GM18873 (cell line): ENCODE measurements around the gene GFI1B.
"Not testable (repeated sequence)": the region's sequence is repeated elsewhere in the genome, so short reads cannot be mapped to it uniquely, and the experiment has no call there.

Experiments used
- ATAC-seq: cut with Tn5 transposase; IDR thresholded peaks from one replicate; pipeline ENCODE4 v1.9.1; 2021; ENCODE audit warnings: mild to moderate bottlenecking, moderate library complexity, moderate number of reproducible peaks; ENCODE audit not compliant: unreplicated experiment, low FRiP score

The GFI1B gene

DNA sequence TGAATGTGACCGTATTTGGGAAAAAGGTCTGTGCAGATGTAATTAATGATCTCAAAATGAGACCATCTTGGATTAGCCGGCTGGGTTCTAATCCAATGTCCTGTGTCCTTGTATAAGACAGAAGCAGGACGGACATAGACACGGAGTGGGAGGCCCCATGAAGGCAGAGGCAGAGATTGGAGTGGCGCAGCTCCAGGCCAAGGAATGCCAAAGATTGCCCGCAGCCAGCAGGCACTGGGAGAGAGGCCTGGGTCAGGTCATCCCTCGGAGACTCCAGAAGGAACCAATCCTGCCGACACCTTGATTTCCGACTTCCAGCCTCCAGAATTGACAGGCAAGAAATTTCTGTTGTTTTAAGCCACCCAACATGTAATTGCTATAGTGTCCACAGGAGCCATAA is 13.0 kb upstream of the GFI1B start:
- no peak for ATAC-seq

DNA sequence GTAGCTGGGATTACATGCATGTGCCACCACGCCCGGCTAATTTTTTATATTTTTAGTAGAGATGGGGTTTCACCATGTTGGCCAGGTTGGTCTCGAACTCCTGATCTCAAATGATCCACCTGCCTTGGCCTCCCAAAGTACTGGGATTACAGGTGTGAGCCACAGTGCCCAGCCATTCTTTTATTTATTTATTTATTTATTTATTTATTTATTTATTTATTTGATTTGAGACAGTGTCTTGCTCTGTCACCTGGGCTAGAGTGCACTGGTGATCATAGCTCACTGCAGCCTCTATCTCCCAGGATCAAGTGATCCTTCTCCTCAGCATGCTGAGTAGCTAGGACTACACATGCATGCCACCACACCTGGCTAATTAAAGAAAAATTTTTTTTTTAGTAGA is 10.6 kb upstream of the GFI1B start:
- ATAC-seq = not testable (repeated sequence)

DNA sequence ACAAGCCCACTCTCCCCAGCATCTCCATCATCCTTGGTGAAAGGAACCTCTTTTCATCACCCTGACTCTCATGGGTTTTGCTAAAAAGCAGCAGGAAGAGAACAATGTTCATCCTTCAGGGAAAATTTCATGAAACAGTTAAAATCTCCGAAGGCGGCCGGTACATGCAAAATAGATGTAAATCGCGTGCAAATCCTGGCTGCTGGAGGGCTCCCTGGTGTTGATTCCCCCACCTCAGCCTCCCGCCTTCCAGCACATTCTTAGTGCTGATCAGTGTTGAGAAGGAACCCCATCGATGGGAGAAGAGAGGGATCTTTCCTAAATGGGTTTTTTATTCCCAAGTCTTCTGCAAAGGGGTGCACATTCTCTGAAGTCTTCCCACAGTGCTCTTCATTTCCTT is 8.7 kb upstream of the GFI1B start:
- no peak for ATAC-seq

DNA sequence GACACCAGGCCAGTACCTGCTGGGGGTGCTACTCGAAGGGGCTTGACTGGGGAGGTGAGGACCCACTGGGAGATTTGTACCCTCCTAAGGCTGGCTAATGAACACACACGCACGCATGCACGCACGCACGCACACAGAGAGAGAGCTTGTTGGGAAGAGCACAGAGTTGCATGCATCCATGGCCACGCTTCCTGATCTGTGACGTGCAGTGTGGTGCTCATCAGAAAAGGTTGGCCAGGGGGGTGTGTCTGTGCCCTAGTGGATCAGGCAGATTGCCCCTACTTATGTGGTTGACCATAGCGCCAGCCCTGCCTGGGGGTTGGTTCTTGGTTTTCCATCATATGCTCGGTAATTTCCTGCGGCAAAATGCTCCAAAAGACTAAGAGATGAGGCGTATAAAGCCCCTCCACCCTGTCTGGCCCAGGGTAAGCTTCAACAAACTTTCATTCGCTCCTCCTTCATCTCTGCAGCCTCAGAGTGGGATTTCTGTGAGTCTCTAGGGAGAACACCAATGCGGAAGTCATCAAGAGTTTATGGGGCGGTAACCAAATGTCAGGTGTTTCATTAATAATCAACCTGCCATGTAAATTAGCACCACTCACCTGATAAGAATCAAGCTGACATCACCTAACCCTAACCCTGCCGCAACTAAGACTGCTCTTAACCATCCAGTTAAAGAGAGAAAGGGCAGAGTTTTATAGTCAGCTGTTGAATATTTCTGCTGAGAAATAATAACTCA is 8.0 kb upstream of the GFI1B start:
- ATAC-seq = no peak

DNA sequence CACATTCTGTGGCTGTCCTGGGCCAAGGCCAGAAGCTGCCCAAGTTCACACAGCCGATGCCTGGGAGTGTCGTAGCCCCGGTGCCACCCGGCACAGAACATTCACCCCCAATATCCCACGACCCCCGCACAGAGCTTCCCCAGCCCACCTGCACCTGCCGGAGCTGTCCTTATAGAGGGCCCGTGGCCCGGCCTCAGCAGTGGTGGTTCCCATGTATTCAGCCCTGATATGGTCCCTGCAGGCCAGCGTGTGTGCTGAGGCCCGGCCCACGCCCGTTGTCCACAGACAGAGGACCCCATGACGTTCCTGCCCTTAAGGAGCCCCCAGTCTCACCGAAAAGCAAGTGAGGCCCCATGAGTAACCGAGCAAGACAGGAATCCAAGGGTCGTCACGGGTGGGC is 5.3 kb upstream of the GFI1B start:
- ATAC-seq = no peak

DNA sequence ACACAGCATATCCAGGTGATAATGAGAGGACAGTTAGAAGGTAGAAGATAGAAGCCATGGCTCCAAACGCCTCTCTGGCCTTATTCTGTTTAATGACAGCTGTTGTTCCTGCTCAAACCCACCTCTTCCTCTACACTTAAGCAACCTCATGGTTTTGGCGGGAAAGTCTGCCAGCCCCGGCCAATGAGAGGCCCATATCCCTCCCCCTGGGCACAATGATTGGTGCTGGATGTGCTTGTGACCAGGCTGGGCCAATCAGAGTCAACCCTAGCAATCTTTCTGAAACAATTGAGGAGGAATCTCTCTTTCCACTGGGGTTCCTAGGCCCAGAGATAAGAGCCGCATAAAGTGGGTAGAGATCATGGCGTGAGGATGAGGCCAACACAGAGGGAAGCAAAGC is 4.8 kb upstream of the GFI1B start:
- no peak for ATAC-seq

DNA sequence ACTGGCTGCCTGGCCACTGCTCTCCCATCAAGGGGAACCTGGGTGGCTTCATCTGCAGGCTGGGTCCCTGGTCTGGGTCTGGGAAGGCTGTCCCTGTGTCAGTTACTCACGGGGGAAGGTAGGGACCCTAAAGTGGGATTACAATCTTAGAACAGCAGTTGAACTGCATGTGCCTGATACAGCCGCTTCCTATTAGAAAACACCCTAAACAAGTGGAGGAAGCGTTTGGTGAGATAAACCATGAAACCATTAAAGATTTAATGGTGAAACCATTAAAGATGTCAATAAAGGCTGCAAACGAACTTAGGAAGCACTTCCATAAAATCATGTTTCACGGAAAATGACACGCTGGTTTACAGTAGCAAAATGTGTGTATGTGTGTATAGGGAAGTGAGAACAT is 2.5 kb upstream of the GFI1B start:
- ATAC-seq = no peak

DNA sequence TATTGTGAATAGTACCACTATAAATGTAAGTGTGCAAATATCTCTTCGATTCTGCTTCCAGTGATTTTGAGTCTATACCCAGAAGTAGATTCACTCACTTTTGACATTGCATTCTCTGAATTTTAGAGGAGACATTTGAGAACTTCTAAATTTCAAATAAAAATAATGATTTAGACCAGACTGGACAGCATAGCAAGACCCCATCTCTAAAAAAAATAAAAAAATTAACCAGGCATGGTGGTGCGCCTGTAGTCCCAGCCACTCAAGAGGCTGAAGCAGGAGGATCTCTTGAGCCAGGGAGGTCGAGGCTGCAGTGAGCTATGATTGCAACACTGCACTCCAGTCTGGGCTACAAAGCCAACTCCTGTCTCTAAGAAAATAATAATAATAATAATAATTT is 1.9 kb upstream of the GFI1B start:
- no peak for ATAC-seq

DNA sequence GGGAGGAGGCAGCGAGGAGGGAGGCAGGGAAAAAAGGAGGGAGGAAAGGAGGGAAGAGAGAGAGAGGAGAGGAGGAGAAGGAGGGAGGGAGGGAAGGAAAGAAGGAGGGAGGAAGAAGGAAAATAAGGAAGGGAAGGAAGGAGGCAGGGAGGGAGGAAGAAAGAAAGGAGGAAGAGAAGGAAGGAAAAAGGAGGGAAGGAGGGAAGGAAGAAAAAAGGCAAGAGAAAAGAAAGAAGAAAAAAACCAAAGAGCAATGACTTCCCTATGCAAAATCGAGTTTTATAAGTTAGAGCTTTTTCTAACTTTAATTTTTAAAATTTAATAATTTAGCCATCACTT is 413 bp upstream of the GFI1B start:
- no peak for ATAC-seq

DNA sequence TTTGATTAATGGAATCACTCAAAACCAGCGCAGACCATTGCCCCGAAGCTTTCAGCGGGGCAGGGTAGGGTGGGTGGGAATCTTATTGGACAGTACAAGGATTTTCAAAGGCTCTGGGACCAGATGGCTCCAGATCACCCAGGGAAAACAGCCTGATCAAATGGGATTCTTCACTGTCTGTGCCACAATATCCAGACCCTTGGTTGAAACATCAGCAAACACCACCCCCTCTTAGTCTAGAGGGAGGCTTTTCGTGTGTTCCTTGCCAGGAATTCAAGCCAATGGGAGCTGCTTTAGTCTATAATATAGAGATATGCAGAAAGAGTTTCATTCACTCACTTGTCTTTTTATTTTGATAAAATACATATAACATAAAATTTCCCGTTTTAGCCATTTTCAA is 1.7 kb downstream of the GFI1B start:
- no peak for ATAC-seq

DNA sequence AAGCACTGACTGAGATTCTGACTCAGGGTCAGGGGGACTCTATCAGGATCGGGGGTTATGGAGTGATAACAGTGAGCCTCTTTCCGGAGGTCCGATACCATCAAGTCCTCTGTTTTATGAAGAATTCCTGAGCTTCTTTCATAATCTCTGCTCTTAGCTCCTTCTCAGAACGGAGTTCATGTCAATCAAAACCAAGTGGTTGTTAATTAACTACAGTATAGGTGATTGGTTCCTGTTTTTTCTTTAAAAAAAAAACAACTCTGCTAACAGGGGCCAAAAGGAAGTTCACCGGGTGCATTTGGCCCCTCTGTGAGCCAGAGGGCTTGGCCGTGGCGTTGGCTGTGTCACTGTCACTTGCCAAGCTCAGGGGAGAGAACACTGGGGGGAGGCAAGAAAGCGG is 4.0 kb downstream of the GFI1B start:
- ATAC-seq = no peak

DNA sequence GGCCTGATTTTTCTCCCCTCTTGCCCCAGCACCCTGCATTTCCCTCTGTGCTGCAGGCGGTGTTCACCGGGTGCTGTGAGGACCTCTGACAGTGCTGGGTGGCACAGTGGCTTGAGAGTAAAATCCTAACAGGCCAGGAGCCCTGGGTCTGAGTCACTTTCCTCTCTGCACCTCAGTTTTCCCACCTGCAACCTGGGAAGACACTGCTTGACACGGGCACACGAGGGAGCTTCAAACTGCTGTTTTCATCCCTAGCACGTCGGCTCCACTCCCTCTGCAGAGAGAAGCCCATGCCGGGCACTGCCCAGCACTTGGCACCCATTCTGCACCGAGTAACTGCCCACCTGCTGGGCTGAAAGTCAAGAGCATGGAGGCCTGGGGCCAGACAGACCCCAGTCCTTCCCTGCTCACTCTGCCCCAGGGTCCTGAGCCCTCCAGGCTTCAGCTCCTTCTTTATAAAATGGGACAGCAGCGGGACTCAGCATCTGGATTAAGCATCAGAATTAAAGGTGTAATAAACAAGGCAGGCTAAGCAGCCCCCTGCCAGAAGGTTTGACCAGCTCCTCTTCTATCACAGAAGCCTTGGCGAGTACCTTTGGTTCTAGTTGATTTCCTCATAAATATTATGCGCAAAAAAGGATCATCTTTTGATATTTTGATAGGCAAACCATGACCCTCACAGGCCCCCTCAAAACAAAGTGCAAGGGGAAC is 5.2 kb downstream of the GFI1B start:
- ATAC-seq = no peak

DNA sequence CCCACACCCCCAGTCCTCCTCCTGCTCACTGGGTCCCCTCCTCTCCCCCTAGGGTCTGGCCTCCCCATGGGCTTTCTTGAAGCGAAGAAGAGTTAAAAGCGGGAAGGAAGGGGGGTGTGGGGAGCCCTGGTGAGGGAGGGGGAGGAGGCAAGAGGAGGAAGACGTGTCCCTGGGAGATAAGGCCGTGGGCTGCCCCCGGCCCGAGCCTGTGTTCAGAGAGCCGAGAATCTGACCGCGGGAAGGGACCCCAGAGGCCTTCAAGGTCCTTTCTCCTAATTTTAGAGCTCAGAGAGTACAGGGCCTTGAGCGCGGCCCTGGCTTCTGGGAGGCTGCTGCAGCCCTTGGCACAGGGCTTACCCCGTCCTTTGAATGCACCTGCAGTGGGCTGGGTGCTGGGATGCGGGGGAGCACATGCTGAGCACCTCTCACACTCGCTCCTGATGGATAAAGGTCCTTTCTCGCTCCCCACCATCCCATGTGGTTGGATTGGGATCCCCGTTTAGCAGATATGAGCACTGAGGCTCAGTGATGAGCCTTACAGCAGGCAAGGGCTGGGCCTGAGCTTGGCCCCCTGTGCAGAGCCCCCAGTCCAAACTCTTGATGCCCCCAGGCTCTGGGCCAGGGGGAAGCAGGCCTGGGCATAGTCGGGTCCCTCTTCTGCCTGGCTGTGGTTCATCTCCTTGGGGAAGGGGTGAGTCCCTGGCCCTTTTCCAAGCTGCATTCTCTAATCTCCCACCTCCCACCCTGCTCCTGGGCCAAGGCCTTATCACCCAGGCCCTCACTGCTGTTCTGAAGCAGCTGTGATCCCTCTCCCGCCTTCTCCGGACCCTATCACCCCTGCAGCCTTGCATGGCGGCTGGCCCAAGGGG is 5.9 kb downstream of the GFI1B start:
- ATAC-seq = no peak

DNA sequence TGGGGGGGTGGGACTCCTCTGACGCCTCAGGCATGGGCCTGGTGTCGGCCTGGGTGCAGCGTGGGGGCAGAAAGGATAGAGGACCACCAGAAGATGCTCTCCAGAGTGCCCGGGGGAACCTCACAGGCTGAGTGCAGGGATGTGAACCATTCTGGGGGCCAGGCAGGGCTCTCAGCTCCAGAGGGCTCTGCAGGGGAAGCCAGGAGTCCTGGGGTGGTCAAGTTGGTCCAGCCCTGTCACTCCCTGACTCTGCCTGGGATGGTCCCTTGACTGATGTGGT is 6.5 kb downstream of the GFI1B start:
- ATAC-seq = no peak

DNA sequence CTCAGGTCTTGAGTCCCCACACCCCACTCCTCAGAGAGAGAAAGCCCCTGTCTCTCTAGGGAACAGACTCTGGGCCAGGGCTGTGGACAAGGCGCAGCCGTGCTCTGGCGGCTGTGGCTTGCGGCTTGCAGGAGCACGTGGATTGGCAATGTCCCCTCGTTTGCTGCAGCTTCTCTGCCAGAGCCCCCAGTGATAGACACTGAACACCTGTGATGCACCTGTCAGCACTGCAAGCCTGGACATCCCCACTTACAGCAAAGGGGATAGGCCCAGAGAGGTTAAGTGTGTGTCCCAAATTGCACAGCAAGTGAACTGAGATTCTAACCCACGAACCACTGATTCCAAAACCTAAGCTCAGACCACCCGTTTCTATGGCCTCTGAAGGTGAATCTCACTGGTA is 7.0 kb downstream of the GFI1B start:
- no peak for ATAC-seq

DNA sequence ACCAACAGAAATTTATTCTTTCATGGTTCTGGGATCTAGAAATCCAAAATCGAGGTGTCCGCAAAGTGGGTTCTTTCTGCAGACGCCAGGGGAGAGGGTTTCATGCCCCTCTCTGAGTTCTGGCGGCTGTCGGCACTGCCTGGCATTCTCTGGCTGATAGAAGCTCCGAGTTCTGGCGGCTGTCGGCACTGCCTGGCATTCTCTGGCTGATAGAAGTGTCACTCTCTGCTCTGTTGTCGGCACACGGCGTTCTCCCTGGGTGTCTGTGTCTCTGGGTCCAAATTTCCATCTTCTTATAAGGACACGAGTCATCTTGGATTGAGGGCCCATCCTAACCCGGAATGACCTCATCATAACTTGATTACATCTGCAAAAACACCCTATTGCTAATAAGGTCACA is 7.6 kb downstream of the GFI1B start:
- no peak for ATAC-seq

DNA sequence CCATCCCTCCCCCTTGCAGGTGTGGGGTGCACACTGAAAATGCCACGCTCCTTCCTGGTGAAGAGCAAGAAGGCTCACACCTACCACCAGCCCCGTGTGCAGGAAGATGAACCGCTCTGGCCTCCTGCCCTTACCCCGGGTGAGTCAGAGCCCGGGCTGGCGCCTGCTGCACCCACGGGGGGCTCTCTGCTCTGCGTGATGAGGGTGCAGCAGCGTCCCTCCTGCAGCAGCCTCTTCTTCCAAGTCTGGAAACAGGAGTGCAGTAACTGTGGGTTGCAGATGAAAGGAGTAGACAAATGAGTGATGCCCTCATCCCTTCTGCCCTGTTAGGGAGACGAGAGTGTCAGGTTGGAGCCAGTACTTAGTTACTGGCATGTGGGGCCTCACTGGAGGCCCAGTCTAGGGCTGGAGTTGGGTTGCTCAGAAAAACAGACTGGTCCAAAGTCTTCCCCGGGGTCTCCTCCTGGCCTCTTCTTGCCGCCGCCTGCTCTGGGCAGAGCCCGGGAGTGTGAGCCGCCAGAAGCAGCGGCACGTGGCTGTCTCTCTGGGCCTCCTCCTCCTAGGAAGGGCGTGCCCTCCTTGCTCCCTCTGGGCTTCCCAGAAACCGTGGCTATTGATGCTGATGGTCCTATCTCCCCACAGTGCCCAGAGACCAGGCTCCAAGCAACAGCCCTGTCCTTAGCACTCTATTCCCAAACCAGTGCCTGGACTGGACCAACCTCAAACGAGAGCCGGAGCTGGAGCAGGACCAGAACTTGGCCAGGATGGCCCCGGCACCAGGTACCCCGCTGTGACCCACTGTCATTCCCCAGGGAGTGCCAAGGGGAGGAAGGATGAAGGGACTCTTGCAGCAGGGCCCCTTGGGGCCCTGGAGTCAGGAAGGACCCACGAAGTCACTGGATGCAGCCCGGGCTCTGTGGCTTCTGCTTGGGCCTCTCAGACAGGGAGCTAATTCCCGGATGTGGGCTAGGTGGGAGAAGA is 8.4 kb downstream of the GFI1B start:
- no peak for ATAC-seq

DNA sequence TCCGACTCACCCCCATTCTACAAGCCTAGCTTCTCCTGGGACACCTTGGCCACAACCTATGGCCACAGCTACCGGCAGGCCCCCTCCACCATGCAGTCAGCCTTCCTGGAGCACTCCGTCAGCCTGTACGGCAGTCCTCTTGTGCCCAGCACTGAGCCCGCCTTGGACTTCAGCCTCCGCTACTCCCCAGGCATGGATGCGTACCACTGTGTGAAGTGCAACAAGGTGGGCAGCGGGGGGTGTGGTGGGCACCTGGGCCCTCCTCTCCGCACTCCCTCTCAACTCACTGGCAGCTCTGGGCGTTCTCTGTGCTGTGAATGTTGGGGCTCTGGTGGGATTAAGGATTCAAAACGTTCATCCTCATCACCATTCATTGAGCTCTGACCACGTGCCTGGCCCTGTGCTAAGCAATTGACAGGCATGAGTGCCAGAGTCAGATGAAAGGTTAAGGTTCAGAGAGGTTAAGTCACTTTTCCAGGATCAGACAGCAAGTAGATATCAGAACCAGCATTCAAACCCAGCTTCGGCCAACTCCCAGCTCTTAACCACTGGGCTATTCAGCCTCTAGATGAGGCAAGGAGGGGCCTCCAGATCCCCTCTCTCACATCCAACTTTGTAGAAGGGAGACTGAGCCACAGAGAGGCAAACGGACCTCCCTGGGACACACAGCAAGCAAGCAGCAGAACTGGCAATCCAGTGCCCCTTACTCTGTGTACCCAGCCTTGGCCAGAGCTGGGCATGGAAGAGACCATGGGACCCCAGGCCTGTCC is 9.9 kb downstream of the GFI1B start:
- ATAC-seq = no peak

DNA sequence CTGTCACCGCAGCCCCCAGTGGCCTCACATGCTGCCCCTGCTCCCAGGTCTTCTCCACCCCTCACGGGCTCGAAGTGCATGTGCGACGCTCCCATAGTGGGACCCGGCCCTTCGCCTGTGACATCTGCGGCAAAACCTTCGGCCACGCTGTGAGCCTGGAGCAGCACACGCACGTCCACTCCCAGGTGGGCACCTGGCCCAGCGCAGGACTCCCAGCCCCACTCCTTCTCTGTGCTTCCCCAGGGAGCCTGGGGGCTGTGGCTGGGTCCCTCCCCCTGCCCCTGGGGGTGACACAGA is 10.5 kb downstream of the GFI1B start:
- no peak for ATAC-seq

DNA sequence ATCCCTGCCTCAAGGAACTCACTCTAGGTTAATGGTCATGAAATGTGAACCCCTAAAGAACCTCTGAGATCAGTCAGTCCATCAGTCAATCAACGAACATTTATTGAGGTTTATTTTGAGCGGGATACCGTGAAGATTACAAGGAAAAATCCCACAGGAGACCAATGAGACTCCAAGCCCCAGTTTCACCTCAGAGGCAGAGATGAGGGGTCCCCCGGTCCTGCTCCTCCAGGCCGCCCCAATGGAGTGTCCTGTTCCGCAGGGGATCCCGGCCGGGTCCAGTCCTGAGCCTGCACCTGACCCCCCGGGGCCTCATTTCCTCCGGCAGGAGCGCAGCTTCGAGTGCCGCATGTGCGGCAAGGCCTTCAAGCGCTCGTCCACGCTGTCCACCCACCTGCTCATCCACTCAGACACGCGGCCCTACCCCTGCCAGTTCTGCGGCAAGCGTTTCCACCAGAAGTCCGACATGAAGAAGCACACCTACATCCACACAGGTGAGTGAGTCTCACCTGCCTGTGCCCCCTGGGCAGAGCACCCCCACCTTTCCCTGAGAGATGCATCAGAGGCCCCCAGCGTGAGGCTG is 11.0 kb downstream of the GFI1B start:
- ATAC-seq = no peak
